Measurements from ENCODE around the gene CD300H. TPM values are rescaled to one million over a fixed set of nuclear protein-coding genes. Genes with fewer than 3 reads are reported as not detected.

Gene CD300H
- total RNA-seq, 1 donor from 2014 or later: not detected

GRCh38 chr17:74527081-74527480 lies 40.2 kb downstream of the CD300H start:
- H3K27me3 Mint-ChIP-seq (ENCODE audit: low read depth): peaks cover 44% of the 10 kb centered on the region
- H3K27ac Mint-ChIP-seq (ENCODE audit: unreplicated experiment): no peak overlapping the region
- peak; percentile 18 for DNase-seq (ENCODE audit: low spot score)
- no peak for TF ChIP-seq CTCF (IDR thresholded peaks at IDR 0.05)
- no peak overlapping the region for H3K4me3 Mint-ChIP-seq (ENCODE audit: unreplicated experiment)
- no peaks in the 10 kb centered on the region for H3K36me3 Mint-ChIP-seq (ENCODE audit: low read depth)
- peaks cover 3% of the 10 kb centered on the region for H3K9me3 Mint-ChIP-seq (ENCODE audit: low read depth)
- no peaks in the 10 kb centered on the region for H3K4me1 Mint-ChIP-seq (ENCODE audit: low read depth)

- H3K27ac Mint-ChIP-seq (ENCODE audit: unreplicated experiment): no peak overlapping the region
Observed at GRCh38 chr17:74526681-74527080, 40.6 kb downstream of the CD300H start.

GRCh38 chr17:74525781-74526288 lies 41.5 kb downstream of the CD300H start:
- H3K4me3 Mint-ChIP-seq (ENCODE audit: unreplicated experiment): no peak overlapping the region
- H3K4me1 Mint-ChIP-seq (ENCODE audit: low read depth): no peaks in the 10 kb centered on the region
- H3K36me3 Mint-ChIP-seq (ENCODE audit: low read depth): no peaks in the 10 kb centered on the region
- peak; percentile 40 for DNase-seq (ENCODE audit: low spot score)
- TF ChIP-seq CTCF (IDR thresholded peaks at IDR 0.05): no peak
- H3K27me3 Mint-ChIP-seq (ENCODE audit: low read depth): peaks cover 46% of the 10 kb centered on the region
- H3K9me3 Mint-ChIP-seq (ENCODE audit: low read depth): peaks cover 5% of the 10 kb centered on the region
- no peak overlapping the region for H3K27ac Mint-ChIP-seq (ENCODE audit: unreplicated experiment)

More at GRCh38 chr17:74526681-74527080, 40.6 kb downstream of the CD300H start:
- no peak for TF ChIP-seq CTCF (IDR thresholded peaks at IDR 0.05)
- no peaks in the 10 kb centered on the region for H3K36me3 Mint-ChIP-seq (ENCODE audit: low read depth)
- peak; percentile 32 for DNase-seq (ENCODE audit: low spot score)
- peaks cover 3% of the 10 kb centered on the region for H3K9me3 Mint-ChIP-seq (ENCODE audit: low read depth)
- H3K4me3 Mint-ChIP-seq (ENCODE audit: unreplicated experiment): no peak overlapping the region
- peaks cover 44% of the 10 kb centered on the region for H3K27me3 Mint-ChIP-seq (ENCODE audit: low read depth)
- H3K4me1 Mint-ChIP-seq (ENCODE audit: low read depth): no peaks in the 10 kb centered on the region

- Mint-ChIP-seq H3K36me3 (ENCODE audit: low read depth) (no peaks in the 10 kb centered on the region), H3K4me3 (ENCODE audit: unreplicated experiment) (no peak overlapping the region), H3K4me1 (ENCODE audit: low read depth) (no peaks in the 10 kb centered on the region), H3K9me3 (ENCODE audit: low read depth) (peaks cover 6% of the 10 kb centered on the region), H3K27ac (ENCODE audit: unreplicated experiment) (no peak overlapping the region), H3K27me3 (ENCODE audit: low read depth) (peaks cover 44% of the 10 kb centered on the region)
- no peak for DNase-seq (ENCODE audit: low spot score)
- no peak for TF ChIP-seq CTCF (IDR thresholded peaks at IDR 0.05)
Observed at GRCh38 chr17:74525465-74525725, 41.9 kb downstream of the CD300H start.

- Mint-ChIP-seq H3K27me3 (ENCODE audit: low read depth) (peaks cover 41% of the 10 kb centered on the region), H3K9me3 (ENCODE audit: low read depth) (peaks cover 6% of the 10 kb centered on the region), H3K4me3 (ENCODE audit: unreplicated experiment) (no peak overlapping the region), H3K4me1 (ENCODE audit: low read depth) (no peaks in the 10 kb centered on the region), H3K27ac (ENCODE audit: unreplicated experiment) (no peak overlapping the region), H3K36me3 (ENCODE audit: low read depth) (no peaks in the 10 kb centered on the region)
- no peak for TF ChIP-seq CTCF (IDR thresholded peaks at IDR 0.05)
- DNase-seq (ENCODE audit: low spot score): peak; percentile 35
Observed at GRCh38 chr17:74524653-74525464, 42.5 kb downstream of the CD300H start.
